ENCODE measurements around the gene DSCAML1. TPM values are rescaled to one million over a fixed set of nuclear protein-coding genes. Genes with fewer than 3 reads are reported as not detected.

The DSCAML1 gene
- total RNA-seq, 4 donors from 2014 or later, result 0.29 to 29.1 (median 3.4) TPM

DNA sequence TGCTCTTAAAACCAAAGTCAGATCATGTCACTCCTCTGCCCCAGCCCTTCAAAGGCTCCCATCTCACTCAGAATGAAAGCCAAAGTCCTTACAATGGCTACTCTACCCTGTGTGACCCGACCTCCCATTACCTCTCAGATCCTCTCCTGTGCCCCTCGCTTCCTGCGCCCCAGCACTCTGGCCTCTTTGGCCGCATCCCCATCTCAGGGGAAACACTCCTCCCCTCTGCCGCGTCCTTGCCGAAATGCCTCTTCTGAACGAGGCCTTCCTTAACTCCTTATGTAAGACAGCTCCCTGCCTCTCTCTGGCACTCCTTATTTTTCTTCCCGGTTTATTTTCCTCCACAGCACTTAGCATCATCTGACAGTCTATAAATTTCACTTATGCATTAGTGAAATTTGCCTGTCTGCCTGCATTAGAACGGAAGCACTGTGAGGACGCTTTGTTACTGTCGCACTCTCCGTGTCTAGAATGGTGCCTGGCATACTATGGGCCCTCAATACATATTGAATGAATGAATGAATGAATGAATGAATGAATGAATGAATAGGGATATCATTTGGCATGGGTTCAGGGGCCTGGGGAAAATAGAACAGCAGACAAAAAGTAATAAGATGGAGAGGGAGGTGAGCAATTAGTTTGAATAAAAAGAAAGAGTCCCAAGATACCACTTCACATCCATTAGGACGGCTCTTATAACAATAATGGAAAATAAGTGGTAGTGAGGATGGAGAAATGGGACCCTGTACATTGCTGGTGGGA, 331.6 kb downstream of the DSCAML1 start:
- Histone ChIP-seq H3K4me3 (no peak overlapping the region), H3K36me3 (no peaks in the 10 kb centered on the region), H3K27me3 (no peaks in the 10 kb centered on the region), H3K9me3 (no peaks in the 10 kb centered on the region), H3K27ac (no peak overlapping the region), H3K4me1 (no peaks in the 10 kb centered on the region)
- DNase-seq, result no peak
- intact Hi-C loops (cut with DNase I; ENCODE audit: low total_unique reads), result no loop called here
- TF ChIP-seq POLR2A (IDR thresholded peaks at IDR 0.05), result no peak
- TF ChIP-seq, protein P1, sequence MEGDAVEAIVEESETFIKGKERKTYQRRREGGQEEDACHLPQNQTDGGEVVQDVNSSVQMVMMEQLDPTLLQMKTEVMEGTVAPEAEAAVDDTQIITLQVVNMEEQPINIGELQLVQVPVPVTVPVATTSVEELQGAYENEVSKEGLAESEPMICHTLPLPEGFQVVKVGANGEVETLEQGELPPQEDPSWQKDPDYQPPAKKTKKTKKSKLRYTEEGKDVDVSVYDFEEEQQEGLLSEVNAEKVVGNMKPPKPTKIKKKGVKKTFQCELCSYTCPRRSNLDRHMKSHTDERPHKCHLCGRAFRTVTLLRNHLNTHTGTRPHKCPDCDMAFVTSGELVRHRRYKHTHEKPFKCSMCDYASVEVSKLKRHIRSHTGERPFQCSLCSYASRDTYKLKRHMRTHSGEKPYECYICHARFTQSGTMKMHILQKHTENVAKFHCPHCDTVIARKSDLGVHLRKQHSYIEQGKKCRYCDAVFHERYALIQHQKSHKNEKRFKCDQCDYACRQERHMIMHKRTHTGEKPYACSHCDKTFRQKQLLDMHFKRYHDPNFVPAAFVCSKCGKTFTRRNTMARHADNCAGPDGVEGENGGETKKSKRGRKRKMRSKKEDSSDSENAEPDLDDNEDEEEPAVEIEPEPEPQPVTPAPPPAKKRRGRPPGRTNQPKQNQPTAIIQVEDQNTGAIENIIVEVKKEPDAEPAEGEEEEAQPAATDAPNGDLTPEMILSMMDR (IDR thresholded peaks at IDR 0.05), result no peak

DNA sequence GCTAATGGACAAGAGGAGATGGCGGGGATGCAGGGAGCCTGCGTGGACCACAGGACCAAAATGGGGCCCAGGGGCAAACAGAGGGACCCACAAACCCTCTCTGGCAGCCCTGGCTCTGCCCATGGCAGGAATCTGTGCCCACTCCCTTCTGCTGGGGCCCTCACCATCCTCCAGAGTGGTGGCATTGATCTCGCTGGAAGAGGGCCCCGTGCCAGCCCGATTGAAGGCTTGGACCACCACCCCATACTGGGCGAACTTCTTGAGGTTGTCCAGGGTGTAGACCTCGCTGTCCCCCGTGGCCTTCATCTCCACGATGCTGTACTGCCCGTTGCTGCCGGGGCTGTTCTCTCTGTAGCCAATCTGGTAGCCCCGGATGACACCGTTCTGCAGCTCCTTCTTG, 332.2 kb downstream of the DSCAML1 start:
- DNase-seq, result no peak
- H3K4me3 ChIP-seq, result no peak overlapping the region
- H3K4me1 ChIP-seq, result no peaks in the 10 kb centered on the region
- intact Hi-C loops (cut with DNase I; ENCODE audit: low total_unique reads), result no loop called here
- H3K27me3 ChIP-seq, result no peaks in the 10 kb centered on the region
- H3K36me3 ChIP-seq, result no peaks in the 10 kb centered on the region
- no peak overlapping the region for H3K27ac ChIP-seq
- H3K9me3 ChIP-seq, result no peaks in the 10 kb centered on the region
- TF ChIP-seq POLR2A (IDR thresholded peaks at IDR 0.05), result no peak
- TF ChIP-seq, protein P1 (IDR thresholded peaks at IDR 0.05), result no peak

GRCh38 chr11:117462864-117463247, 334.2 kb downstream of the DSCAML1 start:
- no peaks in the 10 kb centered on the region for H3K9me3 ChIP-seq
- intact Hi-C loops (cut with DNase I; ENCODE audit: low total_unique reads), result no loop called here
- DNase-seq, result no peak

DNA sequence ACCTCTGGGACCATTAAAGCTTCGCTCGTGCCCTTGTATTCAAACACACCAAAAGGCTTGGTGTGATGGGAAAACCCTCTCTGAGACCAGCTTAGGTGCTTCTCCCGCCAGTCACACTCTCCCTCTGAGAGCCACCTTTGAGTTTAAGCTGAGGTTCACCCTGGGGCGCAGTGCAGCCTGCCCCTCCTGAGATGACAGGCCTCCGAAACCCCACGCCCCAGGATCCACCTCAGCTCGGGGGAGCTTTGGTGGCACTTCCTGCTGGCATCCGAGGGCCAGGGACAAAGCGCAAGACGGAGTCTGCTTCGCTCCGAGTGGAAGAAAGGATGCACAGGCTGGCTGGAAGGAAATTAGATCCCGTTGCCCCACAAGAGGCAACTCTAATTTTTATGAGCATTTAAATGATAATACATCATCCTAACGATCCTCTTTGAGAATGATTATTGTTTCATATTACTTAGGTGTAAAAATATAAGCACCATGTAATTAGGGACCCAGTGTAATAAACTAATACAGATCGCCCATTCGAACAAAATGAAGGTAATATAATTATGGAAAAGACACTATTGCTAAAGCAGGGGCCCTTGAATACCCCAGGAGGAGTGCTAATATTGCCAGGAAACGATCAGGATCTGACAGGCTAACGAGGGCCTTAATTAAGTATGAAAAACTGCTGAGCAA, 334.7 kb downstream of the DSCAML1 start:
- TF ChIP-seq, protein P1 (IDR thresholded peaks at IDR 0.05), result no peak
- TF ChIP-seq POLR2A (IDR thresholded peaks at IDR 0.05), result no peak
- H3K9me3 ChIP-seq, result no peaks in the 10 kb centered on the region
- no peaks in the 10 kb centered on the region for H3K4me1 ChIP-seq
- no peak overlapping the region for H3K27ac ChIP-seq
- no peaks in the 10 kb centered on the region for H3K27me3 ChIP-seq
- no peak for DNase-seq
- H3K4me3 ChIP-seq, result no peak overlapping the region
- intact Hi-C loops (cut with DNase I; ENCODE audit: low total_unique reads), result no loop called here
- H3K36me3 ChIP-seq, result no peaks in the 10 kb centered on the region

More at GRCh38 chr11:117462864-117463247, 334.2 kb downstream of the DSCAML1 start:
- Histone ChIP-seq H3K27ac (no peak overlapping the region), H3K4me3 (no peak overlapping the region), H3K4me1 (no peaks in the 10 kb centered on the region), H3K36me3 (no peaks in the 10 kb centered on the region), H3K27me3 (no peaks in the 10 kb centered on the region)
- TF ChIP-seq POLR2A (IDR thresholded peaks at IDR 0.05), result no peak
- TF ChIP-seq, protein P1 (IDR thresholded peaks at IDR 0.05), result no peak

All from uterus (tissue), 4 donors.